Thyroid gland (tissue), 4 donors: ENCODE data around the gene KTI12. TPM values are rescaled to one million over a fixed set of nuclear protein-coding genes. Genes with fewer than 3 reads are reported as not detected.
"Not testable (repeated sequence)": the region's sequence is repeated elsewhere in the genome, so short reads cannot be mapped to it uniquely, and the experiment has no call there.

Experiments
- DNase-seq, 2 donors: peaks; one replicate each; pipeline ENCODE4 v3.0.0-alpha.2; 2019
- H3K27ac ChIP-seq, 3 donors: fragments of 200-600 bp; sonication (generic); 1 replicate in 2 of 3; 2 replicates in 1 of 3; pipeline ENCODE4 v1.5.1; 2016 to 2019; ENCODE audit warnings: mild to moderate bottlenecking in 1 of 3, moderate library complexity in 1 of 3
- H3K27me3 ChIP-seq: fragments of 200-600 bp; sonication (generic); one replicate; pipeline ENCODE4 v1.5.1; 2019
- H3K36me3 ChIP-seq, 2 donors: fragments of 200-600 bp; sonication (generic); one replicate each; pipeline ENCODE4 v1.5.1; 2016 to 2019
- H3K4me1 ChIP-seq, 2 donors: fragments of 200-600 bp; sonication (generic); one replicate each; pipeline ENCODE4 v1.5.1; 2017 to 2019
- H3K4me3 ChIP-seq, 3 donors: fragments of 200-600 bp; sonication (generic); replicated peaks in 1 of 3; 1 replicate in 2 of 3; 2 replicates in 1 of 3; pipeline ENCODE4 v1.5.1; 2016; ENCODE audit warnings: mild to moderate bottlenecking in 1 of 3
- H3K9me3 ChIP-seq: fragments of 200-600 bp; sonication (generic); one replicate; pipeline ENCODE4 v1.5.1; 2017
- POLR2A ChIP-seq, 2 donors: fragments of 450-650 bp; IDR thresholded peaks; one replicate each; pipeline ENCODE4 v1.6.1; 2017; ENCODE audit warnings: antibody characterized with exemption in 2 of 2, mild to moderate bottlenecking in 2 of 2, moderate library complexity in 1 of 2
- WGBS, 2 donors: methylation state at CpG; one replicate each; pipeline ENCODE4 v1.1.5; 2017; 5-methylcytosine and 5-hydroxymethylcytosine counted together
- intact Hi-C: fragments of 100-400 bp; cut with DNase I; formaldehyde crosslinking; loops from one replicate; pipeline ENCODE4 v1.15.1; 2023
- total RNA-seq, 4 donors: library from RNA; depleted of rRNA; stranded (reverse); fragments of >200 nt; gene quantifications; one replicate each; pipeline ENCODE4 v1.2.3, GENCODE V29; 2016
- TF ChIP-seq, protein P1 (sequence below), 6 experiments: fragments of 200-600 bp in 3 of 6; fragments of 450-650 bp in 3 of 6; sonication (generic) in 3 of 6; IDR thresholded peaks; one replicate each; pipeline ENCODE4 v1.5.1; 2016 to 2019; ENCODE audit warnings: antibody characterized with exemption in 6 of 6, mild to moderate bottlenecking in 2 of 6, inconsistent platforms in 1 of 6, moderate library complexity in 1 of 6

KTI12 gene
- total RNA-seq, 4 donors from 2014 or later: 7.7 to 11.0 (median 10.1) TPM

DNA sequence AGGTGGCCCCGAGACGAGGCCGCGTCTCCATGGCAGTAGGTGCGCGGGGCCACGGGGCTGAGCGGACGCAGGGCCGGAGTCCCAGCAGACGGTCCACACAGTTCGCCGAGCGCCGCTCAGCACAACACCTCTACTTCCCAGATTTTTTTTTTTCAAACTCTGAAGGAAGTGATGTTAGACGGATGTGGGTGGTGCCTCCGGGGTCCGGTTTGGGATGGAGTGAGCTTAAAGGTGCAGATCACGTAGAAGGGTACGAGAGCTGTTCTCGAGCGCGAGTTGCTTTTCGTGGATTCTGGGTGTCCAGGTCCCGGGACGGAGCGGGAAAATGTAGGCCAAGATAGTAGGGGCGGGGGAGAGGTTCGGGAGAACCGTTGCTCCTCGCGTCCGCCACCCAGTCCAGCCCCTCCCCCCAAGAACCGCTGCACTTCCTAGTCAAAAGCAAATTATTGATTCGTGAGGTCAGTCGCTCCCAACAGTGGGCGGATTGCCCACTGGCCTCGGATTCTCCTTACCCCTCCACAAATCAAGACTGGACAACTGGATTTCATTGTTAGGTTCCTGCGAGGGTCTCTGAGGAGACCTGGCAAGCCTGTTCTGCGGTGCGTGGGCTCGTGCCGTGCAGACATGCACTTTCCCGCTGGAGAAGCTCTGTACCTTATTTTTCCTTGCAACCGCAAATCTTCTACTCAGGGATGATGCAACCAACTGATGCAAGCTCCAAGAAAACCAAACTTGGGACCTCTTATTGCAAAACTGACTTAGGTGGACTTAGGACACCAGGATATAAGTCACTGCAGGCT, 21.7 kb upstream of the KTI12 start, which contains the start of gene TXNDC12:
Gene TXNDC12, minus strand, starts transcription at position 126 of the 800 bp plus-strand sequence. Its CDS starts 95 bp downstream, at position 31.
- Histone ChIP-seq H3K27ac (peak within 1 kb of the TSS; percentile 61 to 96 (median 74)), H3K4me3 (peak within 1 kb of the TSS; percentile 28 to 96 (median 79)), H3K27me3 (no peaks in the 10 kb centered on the region), H3K36me3 (no peaks in the 10 kb centered on the region), H3K4me1 (peaks cover 25 to 30% of the 10 kb centered on the region in 2 donors), H3K9me3 (no peaks in the 10 kb centered on the region)
- TF ChIP-seq POLR2A (IDR thresholded peaks at IDR 0.05): peak in 1 of 2 donors; percentile 80
- TF ChIP-seq, protein P1, sequence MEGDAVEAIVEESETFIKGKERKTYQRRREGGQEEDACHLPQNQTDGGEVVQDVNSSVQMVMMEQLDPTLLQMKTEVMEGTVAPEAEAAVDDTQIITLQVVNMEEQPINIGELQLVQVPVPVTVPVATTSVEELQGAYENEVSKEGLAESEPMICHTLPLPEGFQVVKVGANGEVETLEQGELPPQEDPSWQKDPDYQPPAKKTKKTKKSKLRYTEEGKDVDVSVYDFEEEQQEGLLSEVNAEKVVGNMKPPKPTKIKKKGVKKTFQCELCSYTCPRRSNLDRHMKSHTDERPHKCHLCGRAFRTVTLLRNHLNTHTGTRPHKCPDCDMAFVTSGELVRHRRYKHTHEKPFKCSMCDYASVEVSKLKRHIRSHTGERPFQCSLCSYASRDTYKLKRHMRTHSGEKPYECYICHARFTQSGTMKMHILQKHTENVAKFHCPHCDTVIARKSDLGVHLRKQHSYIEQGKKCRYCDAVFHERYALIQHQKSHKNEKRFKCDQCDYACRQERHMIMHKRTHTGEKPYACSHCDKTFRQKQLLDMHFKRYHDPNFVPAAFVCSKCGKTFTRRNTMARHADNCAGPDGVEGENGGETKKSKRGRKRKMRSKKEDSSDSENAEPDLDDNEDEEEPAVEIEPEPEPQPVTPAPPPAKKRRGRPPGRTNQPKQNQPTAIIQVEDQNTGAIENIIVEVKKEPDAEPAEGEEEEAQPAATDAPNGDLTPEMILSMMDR (IDR thresholded peaks at IDR 0.05): no peak
- intact Hi-C loops: loop anchor here (10.0 kb wide), 1 partner anchor 310 kb away; the partner anchor contains the start of gene CC2D1B
- 0 to 1% methylated on average over 37 to 44 of the region's 45 CpGs for WGBS, 2 donors
- peak; percentile 86 for DNase-seq

DNA sequence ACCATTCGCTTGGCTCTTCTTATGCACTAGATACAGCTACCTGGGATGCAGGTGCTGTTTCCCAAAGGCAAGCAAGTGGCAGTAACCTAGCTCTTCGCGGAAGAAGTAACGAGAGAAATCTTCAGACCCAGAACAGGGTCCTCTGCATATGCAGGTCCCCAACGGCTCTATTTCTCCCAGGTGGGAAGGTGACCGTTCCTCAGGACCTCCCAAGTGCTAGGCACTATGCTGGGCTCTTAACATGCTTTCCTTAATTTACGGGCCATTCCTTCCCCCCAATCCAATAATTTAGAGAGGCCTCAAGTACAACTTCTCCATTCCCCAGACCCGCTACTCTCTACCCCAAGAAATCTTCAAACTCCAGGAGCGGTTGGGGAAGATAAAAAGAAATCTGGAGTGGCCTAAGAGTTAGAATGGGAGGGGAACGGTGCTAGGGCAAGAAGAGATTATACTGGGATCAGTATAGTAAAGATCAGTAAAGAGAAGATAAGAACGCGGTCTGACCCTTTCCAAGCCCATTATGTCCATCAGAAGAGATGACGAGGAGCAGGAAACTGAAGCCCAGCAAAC, 21.0 kb upstream of the KTI12 start:
- intact Hi-C loops: loop anchor here (10.0 kb wide), 1 partner anchor 310 kb away; the partner anchor contains the start of gene CC2D1B
- 0 to 3% methylated on average over 13 of the region's 13 CpGs for WGBS, 2 donors
- TF ChIP-seq, protein P1 (IDR thresholded peaks at IDR 0.05): no peak
- no peak for TF ChIP-seq POLR2A (IDR thresholded peaks at IDR 0.05)
- Histone ChIP-seq H3K4me1 (peaks cover 25 to 30% of the 10 kb centered on the region in 2 donors), H3K27me3 (no peaks in the 10 kb centered on the region), H3K27ac (peak overlapping the region; percentile 61 to 96 (median 74)), H3K36me3 (no peaks in the 10 kb centered on the region), H3K4me3 (peak overlapping the region; percentile 28 to 96 (median 79)), H3K9me3 (no peaks in the 10 kb centered on the region)
- DNase-seq: no peak

DNA sequence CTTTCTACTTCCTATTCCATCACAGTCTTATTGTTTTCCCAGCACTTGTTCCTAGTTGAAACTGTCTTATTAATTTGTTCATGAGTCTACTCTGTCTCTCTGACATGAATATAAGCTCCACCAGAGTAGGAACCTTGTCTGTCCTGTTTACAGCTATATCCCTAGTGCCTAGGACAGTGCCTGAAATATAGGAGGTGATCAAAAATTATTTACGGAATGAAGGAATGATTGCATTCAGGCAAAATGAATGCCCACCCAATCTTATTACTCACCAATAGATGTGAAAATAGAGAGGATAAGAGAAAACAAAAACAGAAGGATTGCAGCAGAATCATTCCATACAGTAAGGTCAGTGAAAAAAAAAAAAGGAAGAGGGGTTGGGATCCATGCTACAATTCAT, 20.3 kb upstream of the KTI12 start:
- no peak overlapping the region for H3K27ac ChIP-seq
- 90 to 93% methylated on average over 1 of the region's 1 CpG for WGBS, 2 donors
- no peak for DNase-seq
- no peaks in the 10 kb centered on the region for H3K36me3 ChIP-seq
- peaks cover 25% of the 10 kb centered on the region in 2 donors for H3K4me1 ChIP-seq
- H3K27me3 ChIP-seq: no peaks in the 10 kb centered on the region
- TF ChIP-seq POLR2A (IDR thresholded peaks at IDR 0.05): no peak
- TF ChIP-seq, protein P1 (IDR thresholded peaks at IDR 0.05): no peak
- no peak overlapping the region for H3K4me3 ChIP-seq
- intact Hi-C loops: loop anchor here (10.0 kb wide), 1 partner anchor 311 kb away; the partner anchor contains the start of gene CC2D1B
- no peaks in the 10 kb centered on the region for H3K9me3 ChIP-seq

DNA sequence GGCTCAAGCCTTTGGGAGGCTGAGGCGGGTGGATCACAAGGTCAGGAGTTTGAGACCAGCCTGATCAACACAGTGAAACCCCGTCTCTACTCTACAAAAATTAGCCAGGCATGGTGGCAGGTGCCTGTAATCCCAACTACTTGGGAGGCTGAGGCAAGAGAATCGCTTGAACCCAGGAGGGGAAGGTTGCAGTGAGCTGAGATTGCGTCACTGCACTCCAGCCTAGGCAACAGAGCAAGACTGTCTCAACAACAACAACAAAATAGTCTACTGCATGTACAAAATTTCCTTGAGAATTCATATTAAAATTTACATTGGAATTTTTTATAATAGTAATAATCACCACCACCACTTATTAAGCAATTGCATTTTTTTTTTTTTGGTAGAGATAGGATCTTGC, 15.7 kb upstream of the KTI12 start:
- H3K27me3 ChIP-seq, H3K4me1 ChIP-seq, H3K9me3 ChIP-seq, intact Hi-C loops, H3K27ac ChIP-seq, H3K4me3 ChIP-seq, H3K36me3 ChIP-seq, DNase-seq: not testable (repeated sequence)
- WGBS, 2 donors: 93 to 97% methylated on average over 4 of the region's 4 CpGs

DNA sequence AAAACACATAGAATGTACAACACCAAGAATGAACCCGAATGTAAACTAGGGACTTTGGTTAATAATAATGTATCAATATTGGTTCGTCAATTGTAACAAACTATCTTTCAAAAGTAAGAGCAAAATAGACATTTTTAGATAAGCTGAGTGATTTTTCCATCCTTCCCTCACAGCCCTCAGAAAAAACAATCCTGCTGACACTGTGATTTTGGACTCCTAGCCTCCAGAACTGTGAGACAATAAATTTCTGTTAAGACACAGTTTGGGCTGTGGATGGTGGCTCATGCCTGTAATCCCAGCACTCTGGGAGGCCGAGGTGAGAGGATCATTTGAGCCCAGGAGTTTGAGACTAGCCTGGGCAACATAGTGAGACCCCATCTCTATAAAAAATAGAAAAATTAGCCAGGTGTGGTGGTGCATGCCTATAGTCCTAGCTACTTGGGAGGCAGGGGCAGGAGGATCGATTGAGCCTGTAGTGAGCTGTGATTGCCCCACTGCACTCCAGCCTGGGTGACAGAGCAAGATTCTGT, 12.1 kb upstream of the KTI12 start:
- H3K27me3 ChIP-seq, intact Hi-C loops, DNase-seq, H3K27ac ChIP-seq, H3K9me3 ChIP-seq, H3K36me3 ChIP-seq, H3K4me3 ChIP-seq, H3K4me1 ChIP-seq: not testable (repeated sequence)
- 97 to 99% methylated on average over 4 of the region's 4 CpGs for WGBS, 2 donors
